ENCODE data around the gene KANSL1.

DNA sequence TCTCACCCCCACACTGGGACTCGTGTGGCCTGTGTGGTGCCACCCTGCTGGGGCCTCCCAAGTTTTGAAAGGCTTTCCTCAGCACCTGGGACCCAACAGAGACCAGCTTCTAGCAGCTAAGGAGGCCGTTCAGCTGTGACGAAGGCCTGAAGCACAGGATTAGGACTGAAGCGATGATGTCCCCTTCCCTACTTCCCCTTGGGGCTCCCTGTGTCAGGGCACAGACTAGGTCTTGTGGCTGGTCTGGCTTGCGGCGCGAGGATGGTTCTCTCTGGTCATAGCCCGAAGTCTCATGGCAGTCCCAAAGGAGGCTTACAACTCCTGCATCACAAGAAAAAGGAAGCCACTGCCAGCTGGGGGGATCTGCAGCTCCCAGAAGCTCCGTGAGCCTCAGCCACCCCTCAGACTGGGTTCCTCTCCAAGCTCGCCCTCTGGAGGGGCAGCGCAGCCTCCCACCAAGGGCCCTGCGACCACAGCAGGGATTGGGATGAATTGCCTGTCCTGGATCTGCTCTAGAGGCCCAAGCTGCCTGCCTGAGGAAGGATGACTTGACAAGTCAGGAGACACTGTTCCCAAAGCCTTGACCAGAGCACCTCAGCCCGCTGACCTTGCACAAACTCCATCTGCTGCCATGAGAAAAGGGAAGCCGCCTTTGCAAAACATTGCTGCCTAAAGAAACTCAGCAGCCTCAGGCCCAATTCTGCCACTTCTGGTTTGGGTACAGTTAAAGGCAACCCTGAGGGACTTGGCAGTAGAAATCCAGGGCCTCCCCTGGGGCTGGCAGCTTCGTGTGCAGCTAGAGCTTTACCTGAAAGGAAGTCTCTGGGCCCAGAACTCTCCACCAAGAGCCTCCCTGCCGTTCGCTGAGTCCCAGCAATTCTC, 166.8 kb downstream of the KANSL1 start:
- TF ChIP-seq, protein P1, sequence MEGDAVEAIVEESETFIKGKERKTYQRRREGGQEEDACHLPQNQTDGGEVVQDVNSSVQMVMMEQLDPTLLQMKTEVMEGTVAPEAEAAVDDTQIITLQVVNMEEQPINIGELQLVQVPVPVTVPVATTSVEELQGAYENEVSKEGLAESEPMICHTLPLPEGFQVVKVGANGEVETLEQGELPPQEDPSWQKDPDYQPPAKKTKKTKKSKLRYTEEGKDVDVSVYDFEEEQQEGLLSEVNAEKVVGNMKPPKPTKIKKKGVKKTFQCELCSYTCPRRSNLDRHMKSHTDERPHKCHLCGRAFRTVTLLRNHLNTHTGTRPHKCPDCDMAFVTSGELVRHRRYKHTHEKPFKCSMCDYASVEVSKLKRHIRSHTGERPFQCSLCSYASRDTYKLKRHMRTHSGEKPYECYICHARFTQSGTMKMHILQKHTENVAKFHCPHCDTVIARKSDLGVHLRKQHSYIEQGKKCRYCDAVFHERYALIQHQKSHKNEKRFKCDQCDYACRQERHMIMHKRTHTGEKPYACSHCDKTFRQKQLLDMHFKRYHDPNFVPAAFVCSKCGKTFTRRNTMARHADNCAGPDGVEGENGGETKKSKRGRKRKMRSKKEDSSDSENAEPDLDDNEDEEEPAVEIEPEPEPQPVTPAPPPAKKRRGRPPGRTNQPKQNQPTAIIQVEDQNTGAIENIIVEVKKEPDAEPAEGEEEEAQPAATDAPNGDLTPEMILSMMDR (IDR thresholded peaks at IDR 0.05; ENCODE audit: insufficient read depth, low read length, poor library complexity, severe bottlenecking) = no peak
- no peak for TF ChIP-seq EZH2phosphoT487 (conservative IDR thresholded peaks at IDR 0.05; ENCODE audit: low read length)

Measured in SU-DHL-6 (cell line).